Activated T-helper 17 cell treated with anti-CD3 and anti-CD28 coated beads, Interleukin-2, amount 50 U/mL, for 72 hours (primary cell): Measurements from ENCODE around the gene PRICKLE2. TPM values are rescaled to one million over a fixed set of nuclear protein-coding genes. Genes with fewer than 3 reads are reported as not detected.

Experiments used
- ATAC-seq: fragments of 150-1000 bp; cut with Tn5 transposase; replicated peaks from 2 replicates; pipeline ENCODE4 v1.10.0; 2021; ENCODE audit warnings: mild to moderate bottlenecking, moderate library complexity
- H3K27ac Mint-ChIP-seq: one replicate; pipeline ENCODE4 v1.8.0; 2022; ENCODE audit warnings: mixed read lengths
- H3K27me3 Mint-ChIP-seq: one replicate; pipeline ENCODE4 v1.8.0; 2022; ENCODE audit warnings: mixed read lengths
- H3K36me3 Mint-ChIP-seq: one replicate; pipeline ENCODE4 v1.8.0; 2022; ENCODE audit warnings: low read depth, mild to moderate bottlenecking, mixed read lengths
- H3K4me1 Mint-ChIP-seq: one replicate; pipeline ENCODE4 v1.8.0; 2022; ENCODE audit warnings: mixed read lengths
- H3K4me3 Mint-ChIP-seq: one replicate; pipeline ENCODE4 v1.8.0; 2022; ENCODE audit warnings: mild to moderate bottlenecking, mixed read lengths
- H3K9me3 Mint-ChIP-seq: one replicate; pipeline ENCODE4 v1.8.0; 2022; ENCODE audit warnings: mixed read lengths
- total RNA-seq, 2 donors: library from RNA; stranded (reverse); gene quantifications; one replicate each; pipeline ENCODE4 v1.2.3, GENCODE V29; 2022

PRICKLE2 gene
- total RNA-seq, 2 donors from 2014 or later, result not detected

- ATAC-seq, result no peak
- Mint-ChIP-seq H3K27me3 (peaks cover 11% of the 10 kb centered on the region), H3K9me3 (no peaks in the 10 kb centered on the region), H3K27ac (no peak overlapping the region), H3K4me1 (no peaks in the 10 kb centered on the region), H3K4me3 (no peak overlapping the region), H3K36me3 (no peaks in the 10 kb centered on the region)
Measured at GRCh38 chr3:64218746-64219145, 6.5 kb downstream of the PRICKLE2 start.

DNA sequence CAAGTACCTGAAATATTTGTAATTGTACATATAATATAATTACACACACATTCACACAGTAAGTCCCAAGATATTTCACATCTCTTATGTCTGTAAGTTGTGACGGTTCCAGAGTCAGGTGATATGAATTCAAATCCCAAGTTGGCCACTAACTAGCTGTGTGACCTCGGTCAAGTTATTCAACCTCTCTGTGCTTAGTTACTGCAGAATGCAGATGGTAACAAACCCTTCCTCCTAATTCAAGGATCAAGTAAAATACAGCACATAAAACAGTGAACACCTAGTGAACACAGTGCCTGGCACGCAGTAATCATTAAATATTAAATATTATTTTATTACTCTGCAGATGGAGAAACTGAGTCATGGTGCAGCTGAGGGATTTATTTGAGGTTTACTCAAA is 6.9 kb downstream of the PRICKLE2 start:
- Mint-ChIP-seq H3K27me3 (peaks cover 11% of the 10 kb centered on the region), H3K27ac (no peak overlapping the region), H3K9me3 (no peaks in the 10 kb centered on the region), H3K4me3 (no peak overlapping the region), H3K36me3 (no peaks in the 10 kb centered on the region), H3K4me1 (no peaks in the 10 kb centered on the region)
- ATAC-seq, result no peak

- no peak overlapping the region for H3K4me3 Mint-ChIP-seq
Measured at GRCh38 chr3:64216274-64217147, 8.8 kb downstream of the PRICKLE2 start.

DNA sequence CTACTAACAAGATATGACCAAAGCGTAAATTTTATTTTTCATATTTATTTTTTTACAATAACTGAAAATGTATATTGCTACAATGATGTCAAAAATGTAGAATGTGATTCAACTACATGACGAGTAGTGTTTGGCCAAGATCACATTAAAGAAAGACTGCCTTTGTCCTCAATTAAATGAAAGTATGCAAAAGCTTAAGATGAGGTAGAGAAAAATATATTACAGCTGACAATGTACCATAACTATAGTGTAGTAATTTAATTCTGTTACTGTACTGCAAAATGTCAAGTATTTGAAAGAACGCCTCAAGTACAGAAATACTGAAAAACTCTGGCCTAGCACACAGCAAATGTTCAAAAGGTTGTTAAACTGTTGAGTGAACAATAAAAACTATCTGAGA is 9.7 kb downstream of the PRICKLE2 start:
- H3K27ac Mint-ChIP-seq, result no peak overlapping the region
- H3K27me3 Mint-ChIP-seq, result no peaks in the 10 kb centered on the region
- H3K4me3 Mint-ChIP-seq, result no peak overlapping the region
- no peaks in the 10 kb centered on the region for H3K36me3 Mint-ChIP-seq
- no peak for ATAC-seq
- H3K4me1 Mint-ChIP-seq, result no peaks in the 10 kb centered on the region
- no peaks in the 10 kb centered on the region for H3K9me3 Mint-ChIP-seq

More at GRCh38 chr3:64216274-64217147, 8.8 kb downstream of the PRICKLE2 start:
- H3K27ac Mint-ChIP-seq, result no peak overlapping the region
- ATAC-seq, result no peak
- no peaks in the 10 kb centered on the region for H3K4me1 Mint-ChIP-seq
- no peaks in the 10 kb centered on the region for H3K36me3 Mint-ChIP-seq
- H3K9me3 Mint-ChIP-seq, result no peaks in the 10 kb centered on the region
- peaks cover 9% of the 10 kb centered on the region for H3K27me3 Mint-ChIP-seq

DNA sequence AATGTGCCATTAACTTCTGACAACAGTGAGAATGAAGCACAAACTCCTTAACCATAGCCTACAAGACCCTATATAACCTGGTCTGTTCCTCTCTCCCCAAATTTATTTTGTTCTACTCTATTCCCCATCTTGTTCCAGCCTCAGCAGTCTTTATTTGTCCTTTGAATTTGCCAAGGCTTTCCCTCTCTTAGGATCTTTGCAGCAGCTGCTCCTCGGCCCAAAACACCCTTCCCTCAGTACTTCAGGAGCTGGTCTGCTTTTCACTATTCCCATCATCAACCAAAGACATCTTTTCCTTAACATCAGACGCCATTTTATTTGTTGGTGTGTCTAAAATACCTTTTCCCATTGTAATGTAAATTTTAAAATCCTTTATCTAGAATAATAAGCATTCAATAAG is 10.2 kb downstream of the PRICKLE2 start:
- Mint-ChIP-seq H3K27me3 (no peaks in the 10 kb centered on the region), H3K27ac (no peak overlapping the region), H3K4me1 (no peaks in the 10 kb centered on the region), H3K4me3 (no peak overlapping the region), H3K9me3 (no peaks in the 10 kb centered on the region), H3K36me3 (no peaks in the 10 kb centered on the region)
- ATAC-seq, result no peak

- Mint-ChIP-seq H3K4me3 (no peak overlapping the region), H3K27ac (no peak overlapping the region), H3K27me3 (no peaks in the 10 kb centered on the region), H3K4me1 (no peaks in the 10 kb centered on the region), H3K36me3 (no peaks in the 10 kb centered on the region), H3K9me3 (no peaks in the 10 kb centered on the region)
- ATAC-seq, result no peak
Measured at GRCh38 chr3:64214381-64215018, 10.8 kb downstream of the PRICKLE2 start.

GRCh38 chr3:64213962-64214379 is 11.3 kb downstream of the PRICKLE2 start:
- Mint-ChIP-seq H3K27ac (no peak overlapping the region), H3K4me3 (no peak overlapping the region), H3K4me1 (no peaks in the 10 kb centered on the region), H3K36me3 (no peaks in the 10 kb centered on the region), H3K27me3 (no peaks in the 10 kb centered on the region), H3K9me3 (no peaks in the 10 kb centered on the region)
- no peak for ATAC-seq

- H3K4me3 Mint-ChIP-seq, result no peak overlapping the region
- no peaks in the 10 kb centered on the region for H3K9me3 Mint-ChIP-seq
- H3K36me3 Mint-ChIP-seq, result no peaks in the 10 kb centered on the region
- no peak overlapping the region for H3K27ac Mint-ChIP-seq
- no peaks in the 10 kb centered on the region for H3K27me3 Mint-ChIP-seq
- ATAC-seq, result no peak
- H3K4me1 Mint-ChIP-seq, result no peaks in the 10 kb centered on the region
Measured at GRCh38 chr3:64213224-64213878, 11.9 kb downstream of the PRICKLE2 start.

DNA sequence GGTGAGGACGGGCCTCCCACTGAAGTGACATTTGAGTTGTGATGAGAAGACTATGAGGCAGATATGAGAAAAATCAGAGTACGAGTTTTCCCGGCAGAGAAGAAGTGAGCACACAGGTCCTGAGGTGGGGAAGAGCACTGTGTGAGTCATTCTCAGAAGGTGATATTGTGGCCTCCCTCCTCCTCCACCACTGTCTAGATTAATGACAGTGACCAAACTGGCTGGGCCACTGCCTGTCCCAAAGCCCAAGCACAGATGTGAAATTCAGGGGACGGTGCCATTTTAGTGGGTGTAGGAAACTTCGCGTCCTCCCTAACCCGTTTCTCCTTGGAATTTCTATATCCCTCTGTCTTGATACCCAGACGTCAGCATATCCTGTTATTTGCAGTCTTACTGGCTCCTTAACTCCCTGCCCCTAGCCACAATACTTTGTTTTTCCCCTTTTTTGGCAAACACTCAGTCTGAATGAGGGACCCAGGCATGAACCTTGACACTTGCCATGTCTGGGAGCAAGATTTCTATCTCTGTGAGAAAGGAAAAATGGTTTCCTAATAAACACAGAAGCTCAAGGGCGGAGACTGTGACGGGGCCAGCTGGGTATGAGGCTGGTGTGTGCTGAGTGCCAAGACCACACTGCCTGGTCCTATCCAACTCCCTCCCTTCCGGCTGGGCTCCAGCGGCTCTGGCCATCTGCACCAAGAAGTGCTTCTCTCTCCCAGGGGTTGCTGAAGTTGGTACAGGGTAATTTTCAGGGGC is 15.2 kb downstream of the PRICKLE2 start:
- Mint-ChIP-seq H3K4me1 (no peaks in the 10 kb centered on the region), H3K36me3 (no peaks in the 10 kb centered on the region), H3K9me3 (no peaks in the 10 kb centered on the region), H3K4me3 (no peak overlapping the region), H3K27me3 (no peaks in the 10 kb centered on the region), H3K27ac (no peak overlapping the region)
- no peak for ATAC-seq

- Mint-ChIP-seq H3K27ac (no peak overlapping the region), H3K36me3 (no peaks in the 10 kb centered on the region), H3K4me1 (no peaks in the 10 kb centered on the region), H3K4me3 (no peak overlapping the region), H3K27me3 (peaks cover 10% of the 10 kb centered on the region), H3K9me3 (no peaks in the 10 kb centered on the region)
- no peak for ATAC-seq
Measured at GRCh38 chr3:64207289-64208080, 17.8 kb downstream of the PRICKLE2 start.

DNA sequence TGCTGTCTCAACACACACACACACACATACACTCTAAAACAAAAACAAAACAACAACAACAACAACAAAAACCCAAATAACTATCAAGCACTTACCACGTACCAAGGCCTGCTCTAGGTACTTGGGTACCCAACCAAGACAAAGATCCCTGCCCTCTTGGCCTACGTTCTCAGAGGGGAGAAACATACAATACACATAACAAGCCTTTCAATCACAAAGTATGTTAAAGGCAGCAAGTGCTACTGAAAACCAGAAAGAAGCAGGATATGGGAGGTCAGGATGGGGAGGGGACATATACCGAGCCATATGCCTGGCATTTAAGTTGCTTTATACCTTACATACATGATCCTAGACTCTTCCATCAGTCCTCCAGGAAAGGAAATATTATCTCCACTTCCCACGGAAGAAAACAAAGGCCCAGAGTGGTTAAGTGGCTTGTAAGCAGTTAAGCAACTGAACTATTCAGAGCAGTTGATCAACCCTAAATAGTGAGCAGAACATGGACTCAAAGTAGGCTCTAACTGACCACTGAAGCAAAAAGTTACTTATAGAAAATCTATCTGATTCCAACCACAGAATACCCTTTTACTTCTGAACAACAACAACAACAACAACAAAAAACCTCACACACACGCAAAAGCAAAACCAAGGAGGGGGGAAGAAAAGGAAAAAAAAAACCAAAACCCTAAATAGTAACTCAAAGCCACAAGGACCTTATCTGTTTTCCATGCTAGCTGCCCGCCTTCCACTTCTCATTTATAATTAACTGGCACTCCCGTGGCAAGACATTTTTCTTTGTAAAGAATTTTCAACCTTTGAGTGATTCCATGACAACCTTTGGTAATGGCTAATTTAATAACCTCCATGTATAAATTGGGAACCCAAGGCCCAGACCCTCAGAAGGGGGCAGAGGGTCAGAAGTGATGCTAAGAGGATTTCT is 21.0 kb downstream of the PRICKLE2 start:
- no peak overlapping the region for H3K27ac Mint-ChIP-seq
- no peaks in the 10 kb centered on the region for H3K36me3 Mint-ChIP-seq
- H3K4me3 Mint-ChIP-seq, result no peak overlapping the region
- peaks cover 10% of the 10 kb centered on the region for H3K27me3 Mint-ChIP-seq
- no peaks in the 10 kb centered on the region for H3K9me3 Mint-ChIP-seq
- no peak for ATAC-seq
- H3K4me1 Mint-ChIP-seq, result no peaks in the 10 kb centered on the region

- H3K9me3 Mint-ChIP-seq, result no peaks in the 10 kb centered on the region
- ATAC-seq, result no peak
- no peak overlapping the region for H3K4me3 Mint-ChIP-seq
- H3K27me3 Mint-ChIP-seq, result peaks cover 10% of the 10 kb centered on the region
- H3K27ac Mint-ChIP-seq, result no peak overlapping the region
- H3K4me1 Mint-ChIP-seq, result no peaks in the 10 kb centered on the region
- no peaks in the 10 kb centered on the region for H3K36me3 Mint-ChIP-seq
Measured at GRCh38 chr3:64203216-64203615, 22.1 kb downstream of the PRICKLE2 start.

GRCh38 chr3:64199932-64200331 is 25.3 kb downstream of the PRICKLE2 start:
- Mint-ChIP-seq H3K27ac (no peak overlapping the region), H3K27me3 (peaks cover 10% of the 10 kb centered on the region), H3K4me3 (no peak overlapping the region), H3K36me3 (no peaks in the 10 kb centered on the region), H3K9me3 (peaks cover 6% of the 10 kb centered on the region), H3K4me1 (no peaks in the 10 kb centered on the region)
- ATAC-seq, result no peak
